ENCODE results near the gene DRC1.

DNA sequence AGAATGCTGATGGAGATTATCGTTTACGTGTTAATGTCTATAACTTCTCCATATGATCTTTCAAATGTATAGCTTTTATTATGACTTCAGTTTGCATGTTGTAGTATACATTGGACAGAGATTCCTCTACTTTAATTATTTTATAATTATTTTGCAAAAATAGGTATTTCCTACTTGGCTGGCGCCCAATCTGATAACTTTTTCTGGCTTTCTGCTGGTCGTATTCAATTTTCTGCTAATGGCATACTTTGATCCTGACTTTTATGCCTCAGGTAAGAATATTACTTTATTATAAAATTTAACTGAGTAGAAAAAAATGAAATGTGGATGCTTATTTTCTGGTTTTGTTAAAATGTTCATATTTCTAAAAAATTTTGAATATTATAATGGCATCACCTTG lies 37.1 kb upstream of the DRC1 start:
- no peak for TF ChIP-seq POLR2A (IDR thresholded peaks at IDR 0.05)
- TF ChIP-seq, protein P1, sequence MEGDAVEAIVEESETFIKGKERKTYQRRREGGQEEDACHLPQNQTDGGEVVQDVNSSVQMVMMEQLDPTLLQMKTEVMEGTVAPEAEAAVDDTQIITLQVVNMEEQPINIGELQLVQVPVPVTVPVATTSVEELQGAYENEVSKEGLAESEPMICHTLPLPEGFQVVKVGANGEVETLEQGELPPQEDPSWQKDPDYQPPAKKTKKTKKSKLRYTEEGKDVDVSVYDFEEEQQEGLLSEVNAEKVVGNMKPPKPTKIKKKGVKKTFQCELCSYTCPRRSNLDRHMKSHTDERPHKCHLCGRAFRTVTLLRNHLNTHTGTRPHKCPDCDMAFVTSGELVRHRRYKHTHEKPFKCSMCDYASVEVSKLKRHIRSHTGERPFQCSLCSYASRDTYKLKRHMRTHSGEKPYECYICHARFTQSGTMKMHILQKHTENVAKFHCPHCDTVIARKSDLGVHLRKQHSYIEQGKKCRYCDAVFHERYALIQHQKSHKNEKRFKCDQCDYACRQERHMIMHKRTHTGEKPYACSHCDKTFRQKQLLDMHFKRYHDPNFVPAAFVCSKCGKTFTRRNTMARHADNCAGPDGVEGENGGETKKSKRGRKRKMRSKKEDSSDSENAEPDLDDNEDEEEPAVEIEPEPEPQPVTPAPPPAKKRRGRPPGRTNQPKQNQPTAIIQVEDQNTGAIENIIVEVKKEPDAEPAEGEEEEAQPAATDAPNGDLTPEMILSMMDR (IDR thresholded peaks at IDR 0.05): no peak

All from uterus (tissue), 2 donors.